ENCODE results near the gene TRABD2B.

DNA sequence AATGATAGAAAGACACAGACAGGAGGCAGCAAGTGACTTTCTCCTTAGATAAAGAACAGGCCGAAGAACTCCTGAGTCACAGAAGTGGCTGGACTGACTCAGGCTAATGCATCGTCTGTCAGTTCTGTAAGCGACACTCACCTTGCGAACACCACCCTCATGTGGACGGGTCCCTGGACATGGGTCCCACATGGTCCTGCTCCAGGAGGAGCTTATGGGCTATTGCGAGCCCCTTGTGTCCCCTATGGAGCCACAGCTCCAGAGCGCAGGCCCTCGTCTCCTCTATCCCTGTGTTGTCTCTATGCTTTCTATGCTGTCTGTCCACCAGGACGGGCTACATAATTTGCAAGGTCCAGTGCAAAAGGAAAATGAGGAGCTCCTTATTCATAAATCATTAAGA, 85.8 kb downstream of the TRABD2B start:
- no peak for TF ChIP-seq CTCF (IDR thresholded peaks at IDR 0.05; ENCODE audit: low read depth, low read length, poor library complexity, severe bottlenecking)
- TF ChIP-seq EZH2phosphoT487 (IDR thresholded peaks at IDR 0.05; ENCODE audit: borderline replicate concordance, low read length): no peak
